Islet of Langerhans (tissue), 1 donor: ENCODE data around the gene C9orf153.
"Not testable (repeated sequence)": the region's sequence is repeated elsewhere in the genome, so short reads cannot be mapped to it uniquely, and the experiment has no call there.

Source experiments
- FAIRE-seq: peaks from one replicate; lab custom pipeline; 2011; peaks lifted over from hg19 to GRCh38; lab: Jason Lieb, UNC

The C9orf153 gene

GRCh38 chr9:86263876-86264275 lies 4.4 kb upstream of the C9orf153 start:
- no peak for FAIRE-seq

- FAIRE-seq, result no peak
Observed at GRCh38 chr9:86262492-86262891, 3.0 kb upstream of the C9orf153 start.

GRCh38 chr9:86257391-86257790 lies 2.1 kb downstream of the C9orf153 start:
- FAIRE-seq, result no peak

- FAIRE-seq, result no peak
Observed at GRCh38 chr9:86256653-86257052, 2.8 kb downstream of the C9orf153 start.

- no peak for FAIRE-seq
Observed at GRCh38 chr9:86253577-86253976, 5.9 kb downstream of the C9orf153 start.

- FAIRE-seq, result no peak
Observed at GRCh38 chr9:86252870-86253269, 6.6 kb downstream of the C9orf153 start.

GRCh38 chr9:86250123-86250522 lies 9.3 kb downstream of the C9orf153 start:
- FAIRE-seq, result no peak

GRCh38 chr9:86248746-86249145 lies 10.7 kb downstream of the C9orf153 start:
- FAIRE-seq, result no peak

- FAIRE-seq, result no peak
Observed at GRCh38 chr9:86246752-86247161, 12.7 kb downstream of the C9orf153 start.

- FAIRE-seq, result no peak
Observed at GRCh38 chr9:86242071-86242470, 17.4 kb downstream of the C9orf153 start.

GRCh38 chr9:86241216-86241615 lies 18.2 kb downstream of the C9orf153 start:
- FAIRE-seq, result no peak

GRCh38 chr9:86238861-86239770 lies 20.3 kb downstream of the C9orf153 start:
- no peak for FAIRE-seq

GRCh38 chr9:86230858-86231257 lies 28.6 kb downstream of the C9orf153 start:
- FAIRE-seq, result no peak

- no peak for FAIRE-seq
Observed at GRCh38 chr9:86222667-86223066, 36.8 kb downstream of the C9orf153 start.

- FAIRE-seq, result no peak
Observed at GRCh38 chr9:86219606-86220005, 39.9 kb downstream of the C9orf153 start.

- FAIRE-seq, result no peak
Observed at GRCh38 chr9:86217076-86217755, 42.2 kb downstream of the C9orf153 start.

GRCh38 chr9:86207193-86207592 lies 52.3 kb downstream of the C9orf153 start:
- FAIRE-seq, result no peak

- FAIRE-seq, result peak; percentile 86
Observed at GRCh38 chr9:86202338-86202882, 57.0 kb downstream of the C9orf153 start.

GRCh38 chr9:86201474-86202337 lies 57.8 kb downstream of the C9orf153 start:
- peak; percentile 99 for FAIRE-seq

GRCh38 chr9:86200599-86201162 lies 58.8 kb downstream of the C9orf153 start:
- FAIRE-seq, result no peak

GRCh38 chr9:86193088-86193487 lies 66.4 kb downstream of the C9orf153 start:
- no peak for FAIRE-seq

GRCh38 chr9:86190700-86191099 lies 68.8 kb downstream of the C9orf153 start:
- not testable (repeated sequence) for FAIRE-seq
